CD4-positive, alpha-beta T cell treated with Interferon alpha-2 for 1 hour (primary cell): ENCODE data around the gene SORCS1.
A peak's percentile ranks its signal among the peaks of the same experiment; 100 is the strongest.

ENCODE experiments used
- DNase-seq, 2 donors: peaks; one replicate each; pipeline ENCODE4 v3.0.0-alpha.2; 2020 to 2022

The SORCS1 gene

GRCh38 chr10:106714734-106715555 is 449.6 kb downstream of the SORCS1 start:
- DNase-seq: no peak

GRCh38 chr10:106713846-106714245 is 450.7 kb downstream of the SORCS1 start:
- DNase-seq: no peak

- DNase-seq: no peak
Observed at GRCh38 chr10:106712988-106713387, 451.5 kb downstream of the SORCS1 start.

GRCh38 chr10:106711313-106711906 is 453.1 kb downstream of the SORCS1 start:
- DNase-seq: peak in 1 of 2 donors; percentile 1

DNA sequence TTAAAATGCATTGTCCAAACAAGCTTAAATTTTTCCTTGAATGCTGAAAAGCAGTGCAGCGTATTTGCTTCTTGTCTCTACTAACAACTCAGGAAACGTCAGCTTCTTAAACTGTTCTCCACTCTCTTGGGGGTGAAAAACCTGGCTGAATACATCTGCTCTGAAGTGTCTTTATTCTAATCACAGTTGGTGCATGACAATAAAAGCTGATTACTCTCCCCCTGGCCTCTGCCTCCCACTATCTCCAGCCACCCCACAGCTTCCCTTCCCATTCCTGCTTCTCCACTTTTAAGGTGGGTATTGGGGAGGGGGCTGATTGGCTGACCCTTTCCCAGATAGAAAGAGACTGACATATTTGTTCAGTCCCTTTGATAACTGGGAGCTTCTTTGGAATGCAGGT is 456.0 kb downstream of the SORCS1 start:
- no peak for DNase-seq

GRCh38 chr10:106707657-106708056 is 456.8 kb downstream of the SORCS1 start:
- DNase-seq: no peak

- no peak for DNase-seq
Observed at GRCh38 chr10:106706127-106706526, 458.4 kb downstream of the SORCS1 start.

GRCh38 chr10:106705681-106706100 is 458.8 kb downstream of the SORCS1 start:
- DNase-seq: peak; percentile 6 to 9

DNA sequence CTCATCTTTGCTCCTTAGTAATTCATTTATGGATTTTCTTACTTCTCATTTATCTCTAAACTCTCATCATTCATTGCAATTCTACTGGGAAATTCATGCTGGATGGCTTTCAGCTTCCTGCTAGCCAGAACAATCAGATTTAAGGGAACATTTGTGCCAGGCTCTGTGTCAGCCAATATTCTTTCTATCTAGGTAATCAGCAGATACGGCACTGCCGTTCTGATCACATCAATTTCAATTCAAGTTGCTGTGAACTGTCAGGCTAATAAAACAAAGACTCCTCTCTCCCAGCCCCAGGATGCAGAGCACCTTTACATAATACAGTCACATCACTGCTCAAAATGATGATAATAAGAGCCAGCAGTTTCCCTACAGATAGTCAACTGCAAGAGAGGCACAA is 468.3 kb downstream of the SORCS1 start:
- DNase-seq: no peak

GRCh38 chr10:106694696-106695095 is 469.8 kb downstream of the SORCS1 start:
- no peak for DNase-seq

DNA sequence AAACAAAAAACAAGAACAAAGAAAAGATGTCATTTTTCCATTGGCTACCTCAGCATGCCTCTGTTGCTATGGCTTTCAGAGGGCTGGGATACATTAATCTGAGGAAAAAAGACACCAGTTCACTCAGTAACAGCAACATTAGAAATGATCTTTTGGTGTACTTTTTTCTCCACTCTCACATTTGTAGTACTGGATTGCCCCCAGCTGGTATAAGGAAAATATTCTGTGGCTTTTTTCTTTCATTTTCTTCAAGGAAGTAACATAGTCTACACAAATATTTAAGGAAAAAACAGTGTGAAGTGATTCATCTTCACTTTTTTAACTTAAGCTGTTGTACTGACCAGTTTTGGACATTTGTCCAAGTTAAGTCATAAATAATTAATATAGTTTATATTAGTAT is 482.3 kb downstream of the SORCS1 start:
- DNase-seq: no peak

GRCh38 chr10:106680061-106680460 is 484.4 kb downstream of the SORCS1 start:
- no peak for DNase-seq

GRCh38 chr10:106679314-106679713 is 485.2 kb downstream of the SORCS1 start:
- no peak for DNase-seq

DNA sequence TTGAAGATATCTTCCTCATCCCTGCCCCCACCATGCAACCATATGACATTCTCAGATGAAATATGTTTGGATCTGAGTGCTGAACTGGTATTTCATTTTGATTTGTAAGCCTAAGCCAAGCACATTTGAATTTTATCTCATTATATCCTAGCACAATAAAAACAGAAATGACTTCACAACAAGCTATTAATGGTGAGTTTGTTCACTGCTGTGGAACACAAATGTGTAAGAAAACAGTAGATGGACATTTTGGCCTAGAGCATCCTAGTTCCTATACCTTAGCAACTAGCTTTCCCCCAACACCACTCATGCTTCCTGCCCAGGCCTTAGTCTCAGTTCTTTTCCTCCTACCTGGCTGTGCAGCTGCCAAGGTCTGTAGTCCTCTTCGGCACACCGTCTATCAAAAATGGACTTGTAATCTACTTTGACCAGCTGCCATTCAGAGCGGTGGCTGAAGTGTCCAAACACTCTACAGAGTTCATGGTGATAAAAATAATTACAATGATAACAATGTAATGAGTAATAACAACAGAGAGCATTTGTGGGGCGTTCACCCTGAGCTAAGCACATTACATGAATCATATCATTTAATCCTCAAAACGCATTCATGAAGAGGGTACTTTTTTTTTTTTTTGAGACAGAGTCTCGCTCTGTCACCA is 491.9 kb downstream of the SORCS1 start:
- DNase-seq: no peak

DNA sequence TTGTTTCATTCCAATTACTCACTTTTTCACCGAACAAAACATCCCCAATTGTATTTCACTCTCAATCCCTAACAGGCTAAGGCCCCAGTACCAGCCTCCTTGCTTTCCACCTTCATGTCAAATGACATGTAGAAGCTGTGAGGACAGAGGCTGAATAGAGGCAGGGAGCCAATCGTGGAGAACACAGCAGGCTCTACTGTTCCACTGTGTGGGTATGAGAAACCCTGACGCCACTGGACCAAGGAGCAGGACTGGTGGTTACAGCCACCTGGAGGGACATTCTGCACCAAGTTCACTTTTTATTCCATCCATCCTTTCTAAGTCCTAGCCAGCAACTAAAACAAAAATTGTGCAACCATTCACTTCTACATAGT is 502.8 kb downstream of the SORCS1 start:
- no peak for DNase-seq

DNA sequence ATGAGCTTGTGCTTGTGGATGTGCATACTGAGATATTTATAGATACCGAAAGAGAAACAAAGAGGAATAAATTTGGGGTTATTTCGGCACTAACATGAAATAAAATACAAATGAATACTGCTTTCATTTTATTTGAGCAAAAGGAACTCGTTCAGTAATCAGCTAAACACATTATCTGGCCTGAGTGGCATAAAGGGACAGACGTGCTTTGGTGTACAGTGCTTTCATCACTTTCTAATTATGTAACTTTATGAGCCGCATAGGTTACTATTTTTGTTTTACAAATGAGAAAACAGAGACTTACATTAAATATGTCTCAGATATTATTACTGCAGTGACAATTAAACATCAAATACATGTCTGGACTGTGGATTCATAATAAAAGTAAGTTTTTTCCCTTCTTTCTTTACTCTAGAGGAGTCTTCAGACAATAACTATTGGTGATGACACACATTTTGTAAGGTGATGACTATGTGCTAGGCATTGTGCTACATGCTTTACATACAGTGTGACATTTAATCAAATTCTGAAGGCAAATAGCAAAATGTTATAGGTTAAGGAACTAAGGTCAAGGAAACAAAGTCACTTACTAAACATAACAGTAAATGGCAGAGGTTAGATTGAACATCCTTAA is 503.3 kb downstream of the SORCS1 start:
- DNase-seq: no peak

GRCh38 chr10:106660550-106660949 is 504.0 kb downstream of the SORCS1 start:
- DNase-seq: no peak

DNA sequence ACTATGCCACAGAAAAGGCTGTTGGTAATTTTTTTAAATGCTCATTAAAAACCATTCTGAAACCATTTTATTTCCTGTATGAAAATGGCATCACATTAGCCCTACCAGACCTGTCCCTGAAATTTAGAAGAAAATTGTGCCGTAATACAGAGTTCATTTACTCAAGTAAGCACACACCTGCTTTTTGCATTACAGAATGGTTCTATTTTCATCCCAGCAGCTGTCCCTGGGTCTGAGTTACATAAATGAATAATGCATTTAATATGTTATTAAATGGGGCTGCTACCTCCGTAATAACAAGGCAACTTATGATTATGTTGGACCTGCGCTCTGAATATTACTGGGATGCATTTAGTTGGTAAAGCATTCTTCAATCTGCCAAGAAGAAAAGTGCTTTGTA is 508.9 kb downstream of the SORCS1 start:
- no peak for DNase-seq

DNA sequence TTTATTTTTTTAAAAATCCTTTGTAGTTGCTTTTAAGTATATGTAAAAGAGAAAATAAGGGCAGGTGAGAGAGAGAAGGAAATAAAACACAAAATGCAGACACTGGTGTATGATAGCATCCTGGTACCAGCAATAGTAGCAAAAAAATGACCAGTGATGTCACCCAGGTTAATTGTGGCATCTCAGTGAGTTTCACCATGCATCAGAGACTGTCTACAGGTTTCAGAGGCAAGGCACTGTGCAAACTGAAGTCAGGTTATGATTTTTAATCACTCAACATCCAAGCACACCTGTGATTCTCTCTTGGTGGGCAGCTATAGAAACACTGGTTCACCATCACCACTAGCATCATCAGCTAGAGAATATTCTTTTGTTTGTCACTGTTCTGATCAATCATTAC is 509.3 kb downstream of the SORCS1 start:
- DNase-seq: no peak

DNA sequence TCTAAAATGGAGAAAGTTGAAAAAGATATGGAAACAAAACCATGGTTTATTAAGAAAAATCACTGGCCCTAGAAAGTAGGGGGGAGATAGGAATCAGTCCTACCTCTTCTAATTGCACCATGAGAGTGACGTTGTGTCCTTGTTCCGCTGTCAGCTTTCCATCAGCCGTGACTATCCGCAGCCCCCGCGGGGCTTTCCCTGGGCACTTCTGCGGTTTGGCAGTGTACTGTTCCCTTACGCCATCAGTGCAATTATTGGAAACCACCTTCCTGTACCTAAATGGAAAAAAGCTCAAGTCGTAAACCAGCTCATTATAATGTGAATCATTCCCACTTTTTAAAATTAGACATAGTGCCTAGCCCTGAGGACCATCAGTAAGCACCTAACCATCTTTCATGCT is 512.2 kb downstream of the SORCS1 start:
- DNase-seq: no peak

DNA sequence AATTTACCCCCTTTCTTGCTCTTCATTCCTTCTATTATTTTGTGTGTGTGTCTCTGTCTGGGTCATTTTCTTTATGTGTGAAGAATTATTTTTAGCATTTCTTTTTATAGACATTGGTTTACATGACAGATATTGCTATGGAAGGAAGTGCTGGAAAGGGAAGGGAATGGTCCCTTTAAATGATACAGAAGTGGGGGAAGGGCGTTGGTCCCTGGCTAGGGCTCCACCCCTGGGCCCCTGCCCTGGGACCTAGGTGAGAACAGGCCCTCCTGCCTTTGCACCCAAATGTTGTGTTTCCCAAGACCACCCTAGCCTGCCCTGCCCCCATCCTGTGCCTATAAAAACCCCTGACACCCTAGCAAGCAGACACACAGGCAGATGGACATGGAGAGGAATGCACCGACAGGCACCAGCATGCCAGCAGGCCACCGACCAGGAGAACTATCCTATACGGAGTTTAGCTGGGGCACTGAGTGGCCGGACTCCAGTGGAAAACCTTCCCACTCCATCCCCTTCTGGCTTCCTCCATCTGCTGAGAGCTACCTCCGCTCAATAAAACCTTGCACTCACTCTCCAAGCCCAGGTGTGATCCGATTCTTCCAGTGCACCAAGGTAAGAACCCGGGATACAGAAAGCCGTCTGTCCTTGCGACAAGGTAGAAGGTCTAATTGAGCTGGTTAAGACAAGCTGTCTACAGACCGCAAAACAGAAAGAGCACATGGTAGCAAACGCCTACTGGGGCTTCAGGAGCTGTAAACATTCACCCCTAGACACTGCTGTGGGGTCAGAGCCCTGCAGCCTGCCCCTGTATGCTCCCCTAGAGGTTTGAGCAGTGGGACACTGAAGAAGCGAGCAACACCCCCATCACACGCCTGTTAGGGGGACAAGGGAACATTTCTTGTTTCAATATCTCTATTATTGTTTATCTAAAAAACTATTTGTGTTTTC is 515.7 kb downstream of the SORCS1 start:
- no peak for DNase-seq

GRCh38 chr10:106643473-106643872 is 521.0 kb downstream of the SORCS1 start:
- DNase-seq: no peak
